Bone marrow (tissue), 2 donors: Measurements from ENCODE around the gene ATG2A.
"Not testable (repeated sequence)": the region's sequence is repeated elsewhere in the genome, so short reads cannot be mapped to it uniquely, and the experiment has no call there.

Experiments used
- DNase-seq, 2 donors: peaks; one replicate each; lab custom pipeline; 2025; lab: John Stamatoyannopoulos, UW

Gene ATG2A

DNA sequence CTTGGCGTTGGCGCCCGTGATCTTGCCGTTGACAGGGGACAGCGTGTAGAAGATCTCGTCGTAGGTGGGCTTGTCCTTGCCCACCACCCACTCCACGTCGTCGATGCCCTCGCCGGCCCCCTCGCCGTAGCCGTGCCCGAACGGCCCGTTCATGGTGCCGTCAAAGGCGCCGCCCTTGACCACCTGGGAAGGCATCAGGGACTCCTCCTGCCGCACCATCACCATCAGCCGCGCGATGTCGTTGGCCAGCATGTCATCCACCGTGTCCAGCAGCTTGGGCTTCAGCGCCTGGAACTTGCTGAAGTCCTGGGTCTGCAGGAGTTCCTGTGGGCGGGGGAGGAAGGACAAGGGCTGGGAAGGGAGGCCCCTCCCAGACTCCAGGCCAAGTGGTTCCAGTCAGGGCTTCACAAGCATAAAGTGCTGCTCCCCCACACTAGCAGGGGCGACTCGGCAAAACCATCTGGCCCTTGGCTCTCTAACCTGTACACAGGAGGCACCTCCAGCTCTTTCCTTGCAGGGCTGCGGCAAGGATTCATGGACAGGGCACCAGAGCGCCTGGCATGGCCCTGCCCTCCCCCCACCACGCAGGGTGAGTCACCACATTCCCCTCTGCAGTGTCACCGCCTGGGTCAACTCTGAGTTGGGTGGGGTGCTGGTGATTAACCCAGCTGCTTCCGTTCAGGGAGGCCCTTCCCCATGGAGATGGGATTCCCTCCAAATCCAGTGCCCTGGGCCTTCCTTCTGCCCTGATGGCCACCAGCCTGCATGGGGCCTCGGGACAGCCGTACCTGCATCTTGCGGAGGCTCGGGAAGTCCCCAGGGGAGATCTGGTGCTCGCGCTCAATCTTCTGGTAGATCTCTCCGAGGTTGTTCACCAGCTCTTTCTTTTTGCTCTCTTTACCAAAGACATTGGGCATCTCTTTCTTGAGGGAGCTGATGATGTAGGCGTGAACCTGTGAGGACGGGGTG lies 62.2 kb downstream of the ATG2A start:
- DNase-seq: peak; percentile 18 to 67

DNA sequence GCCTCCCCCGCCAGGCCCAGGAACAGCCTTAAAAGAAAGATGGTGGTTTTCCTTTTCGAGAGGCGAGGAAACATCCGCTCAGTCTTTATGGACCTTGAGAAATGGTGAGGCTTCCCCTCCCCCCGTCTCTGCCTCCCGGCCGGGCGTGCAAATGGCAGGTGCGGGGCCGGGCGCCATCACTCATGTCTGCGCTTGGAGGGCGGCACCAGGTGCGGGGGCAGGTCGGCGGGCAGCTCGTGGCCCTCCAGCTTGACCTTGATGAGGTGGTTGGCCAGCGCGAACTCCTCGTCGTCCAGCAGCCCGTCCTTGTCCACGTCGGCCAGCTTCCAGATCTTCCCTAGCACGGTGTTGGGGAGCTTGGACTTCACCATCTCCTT lies 62.9 kb downstream of the ATG2A start:
- DNase-seq: no peak

DNA sequence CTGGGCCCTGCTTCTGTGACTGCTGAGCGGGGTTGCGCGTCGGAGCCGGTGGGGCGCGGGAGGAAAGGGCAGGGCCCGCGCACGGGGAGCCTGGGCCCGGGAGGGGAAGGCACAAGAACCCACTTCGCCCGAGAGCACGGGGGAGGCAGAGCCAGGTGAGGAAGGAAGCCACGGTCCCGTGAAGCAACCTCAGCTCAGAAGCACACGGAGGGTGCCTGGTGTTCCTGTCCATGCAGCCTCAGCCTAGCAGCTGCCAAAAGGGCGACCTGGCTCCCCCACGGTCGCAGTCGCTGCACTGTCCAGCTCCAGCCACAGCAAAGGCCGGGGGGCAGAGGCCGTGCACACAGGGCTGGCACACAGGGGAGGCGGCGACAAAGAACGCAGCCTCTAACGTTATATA lies 63.3 kb downstream of the ATG2A start:
- DNase-seq: no peak

DNA sequence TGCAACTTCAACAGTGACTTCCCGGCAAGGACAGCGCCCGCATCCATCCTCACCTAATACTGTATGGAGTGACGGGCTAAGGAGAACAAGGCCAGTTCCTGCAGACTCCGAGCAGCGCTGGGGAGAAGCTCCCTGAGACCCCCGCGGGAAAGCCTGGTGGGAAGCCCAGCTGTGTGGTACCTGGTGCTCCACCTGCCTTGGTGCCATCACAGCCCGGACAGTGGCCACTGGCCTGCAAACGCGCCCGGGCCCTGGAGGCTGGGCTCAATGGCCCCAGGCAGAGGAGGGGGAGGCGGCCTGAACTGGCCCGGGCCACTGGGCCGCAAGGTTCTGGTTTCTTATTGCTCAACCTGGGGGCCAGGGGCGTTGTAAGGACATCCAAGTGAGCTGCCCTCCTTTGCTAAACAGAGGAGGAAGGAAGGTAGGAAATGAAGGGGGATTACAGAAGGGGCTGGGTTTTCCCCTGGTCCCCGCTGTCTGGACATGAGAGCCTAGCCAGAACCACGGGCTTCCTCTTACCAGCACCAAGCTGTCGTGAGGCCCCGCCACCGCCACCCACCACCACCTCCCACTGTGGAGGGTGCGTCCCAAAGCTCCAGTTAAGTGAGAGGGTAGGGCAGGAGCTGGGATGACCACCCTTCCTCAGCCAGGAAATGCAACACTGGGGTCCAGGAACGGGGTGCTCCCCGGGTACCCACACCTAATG lies 64.1 kb downstream of the ATG2A start:
- no peak for DNase-seq

DNA sequence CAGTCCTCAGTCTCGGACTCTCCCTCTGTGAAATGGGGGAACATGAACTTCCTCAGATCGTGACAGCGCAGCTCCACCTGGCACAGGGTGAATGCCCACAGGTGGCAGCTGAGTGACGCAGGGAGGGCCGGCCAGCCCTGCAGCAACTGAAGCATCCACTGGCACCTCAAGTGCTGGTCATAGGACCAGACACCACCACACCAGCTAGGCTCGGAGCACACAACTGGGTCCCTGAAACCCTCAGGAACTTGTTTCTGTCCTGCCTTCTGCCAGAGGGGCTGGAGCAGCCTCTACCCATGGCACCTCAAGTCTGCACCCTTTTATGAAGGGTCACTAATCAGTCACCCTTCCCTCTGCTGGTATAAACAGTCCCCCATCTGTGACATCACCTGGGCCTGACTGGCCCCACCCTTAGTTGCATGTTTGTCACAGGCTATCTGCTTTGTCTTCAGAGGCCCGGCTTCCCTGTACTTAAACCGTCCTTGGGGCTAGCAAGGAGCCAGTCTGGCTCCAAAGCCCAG lies 65.1 kb downstream of the ATG2A start:
- no peak for DNase-seq

DNA sequence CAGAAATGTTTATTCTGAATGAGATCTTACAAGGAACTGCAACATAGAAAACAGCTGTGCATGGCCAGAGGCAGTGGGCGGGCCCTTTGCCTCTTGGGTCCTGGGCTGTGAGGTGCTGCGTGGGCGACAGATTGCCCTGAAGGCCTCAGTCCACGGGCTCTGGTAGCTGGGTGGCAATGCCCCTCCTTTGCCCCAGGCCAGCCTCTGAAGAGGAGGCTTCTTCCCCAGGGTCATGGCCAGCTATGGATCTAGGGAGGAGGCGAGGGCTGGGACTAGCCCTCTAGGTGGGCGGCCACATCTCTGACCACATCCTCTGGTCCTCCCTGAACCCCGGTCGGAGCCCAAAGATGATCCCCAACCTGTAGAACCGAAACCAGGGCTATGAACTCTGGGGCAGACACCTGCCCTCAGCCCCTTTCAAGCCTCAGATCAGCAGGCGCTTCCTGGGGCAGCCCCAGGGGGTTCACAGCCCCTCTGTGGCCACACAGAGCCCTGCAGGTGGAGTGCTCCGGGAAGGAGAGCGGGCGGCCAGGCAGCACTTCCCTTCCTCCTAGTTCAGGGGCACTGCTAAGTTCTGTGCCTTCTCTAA lies 65.9 kb downstream of the ATG2A start:
- DNase-seq: no peak

DNA sequence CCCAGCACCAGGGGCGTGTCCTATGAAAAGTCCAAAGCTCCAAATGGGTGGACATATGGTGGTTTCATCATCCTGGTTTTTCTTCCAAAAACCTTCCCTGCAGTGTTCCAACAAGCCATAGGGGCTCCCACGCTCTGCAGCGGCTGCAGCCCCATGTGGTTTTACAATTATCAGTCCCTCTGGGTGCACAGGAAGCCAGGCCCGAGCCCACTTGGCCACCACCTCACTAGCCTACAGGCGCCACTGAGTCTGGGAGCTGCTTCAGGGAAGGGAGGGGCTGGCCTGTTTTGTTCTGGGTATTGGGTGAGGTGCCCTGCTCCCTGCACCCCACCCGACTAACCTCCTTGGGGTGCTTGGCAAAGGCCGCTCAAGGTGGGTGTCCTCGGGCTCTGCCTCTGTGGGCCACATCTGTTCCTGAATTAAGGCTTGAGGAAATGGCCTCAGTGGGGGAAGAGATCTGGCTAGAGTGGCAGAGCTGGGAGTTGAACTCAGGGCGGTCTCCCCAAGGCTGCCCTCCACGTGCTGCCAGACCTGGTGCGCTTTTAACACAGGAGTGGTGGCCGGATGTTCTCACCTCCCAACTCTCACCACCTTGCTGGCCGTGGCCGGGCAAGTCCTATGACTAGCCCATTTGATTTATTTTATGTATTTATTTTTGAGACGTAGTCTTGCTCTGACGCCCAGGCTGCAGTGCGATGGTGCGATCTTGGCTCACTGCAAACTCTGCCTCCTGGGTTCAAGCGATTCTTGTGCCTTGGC lies 67.2 kb downstream of the ATG2A start:
- DNase-seq: no peak

DNA sequence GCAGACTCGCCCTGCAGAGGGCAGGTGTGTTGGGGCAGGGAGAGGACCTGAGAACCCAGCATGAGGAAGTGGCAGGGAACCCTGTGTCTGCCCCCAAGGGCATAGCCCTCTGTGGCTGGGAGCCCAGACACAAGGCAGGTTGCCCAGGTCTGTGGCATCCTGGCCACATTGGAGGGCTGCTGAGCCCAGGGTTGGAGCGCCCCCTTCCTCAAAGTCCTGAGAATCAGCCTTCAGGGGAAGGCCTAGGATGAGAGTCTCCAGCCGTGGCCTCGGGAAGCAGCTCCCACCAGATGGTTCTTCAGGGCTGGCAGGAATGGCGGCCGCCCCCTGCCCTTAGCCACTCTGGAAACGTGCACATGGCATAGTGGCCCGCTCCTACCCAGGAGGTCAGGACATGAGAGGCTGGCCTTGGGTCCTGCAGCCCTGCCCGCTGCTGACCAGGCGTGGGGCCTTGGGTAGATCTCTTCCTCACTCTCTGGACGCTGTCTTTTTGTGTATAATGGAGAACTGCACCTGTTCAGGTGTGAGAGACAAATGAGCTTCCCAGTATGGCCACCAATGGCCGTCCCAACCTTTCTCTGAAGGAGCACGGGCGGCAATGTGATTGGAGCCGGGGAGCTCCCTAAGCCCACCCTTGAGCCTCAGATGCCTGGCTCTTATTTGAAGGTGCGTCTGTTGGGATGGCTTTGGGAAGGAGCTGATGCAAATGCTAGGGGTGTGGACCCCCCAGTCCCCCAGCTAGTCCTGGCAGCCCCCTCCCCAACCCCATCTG lies 68.0 kb downstream of the ATG2A start:
- DNase-seq: peak in 1 of 2 donors; percentile 27

DNA sequence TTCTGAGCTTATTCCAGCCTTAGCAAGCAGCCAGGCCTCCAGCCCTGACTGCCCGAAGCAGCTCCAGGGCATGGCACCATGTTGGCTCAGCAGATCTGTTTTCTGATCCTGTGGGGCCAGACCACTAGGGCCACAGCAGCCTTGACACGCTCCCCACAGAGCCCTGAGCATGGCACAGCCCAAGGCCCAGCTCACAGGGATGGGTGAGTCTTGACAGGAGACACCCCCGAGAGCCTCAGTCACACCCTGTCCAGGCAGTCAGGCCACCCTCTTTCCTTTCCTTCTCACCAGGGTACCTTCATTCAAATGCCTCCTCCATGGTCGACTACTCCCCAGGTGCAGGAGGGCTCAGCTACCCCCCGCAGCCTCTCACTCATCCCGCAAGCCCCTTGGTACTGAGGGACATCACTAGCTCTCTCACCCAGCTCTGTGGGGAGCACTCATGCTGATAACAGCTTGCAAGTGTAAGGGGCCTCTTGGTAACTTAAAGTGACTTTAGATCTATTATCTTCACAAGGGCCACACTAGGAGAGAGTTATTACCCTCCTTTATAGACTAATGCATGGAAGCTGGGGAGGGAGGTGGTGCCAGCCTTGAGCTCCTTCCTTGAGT lies 68.7 kb downstream of the ATG2A start:
- DNase-seq: peak in 1 of 2 donors; percentile 27

DNA sequence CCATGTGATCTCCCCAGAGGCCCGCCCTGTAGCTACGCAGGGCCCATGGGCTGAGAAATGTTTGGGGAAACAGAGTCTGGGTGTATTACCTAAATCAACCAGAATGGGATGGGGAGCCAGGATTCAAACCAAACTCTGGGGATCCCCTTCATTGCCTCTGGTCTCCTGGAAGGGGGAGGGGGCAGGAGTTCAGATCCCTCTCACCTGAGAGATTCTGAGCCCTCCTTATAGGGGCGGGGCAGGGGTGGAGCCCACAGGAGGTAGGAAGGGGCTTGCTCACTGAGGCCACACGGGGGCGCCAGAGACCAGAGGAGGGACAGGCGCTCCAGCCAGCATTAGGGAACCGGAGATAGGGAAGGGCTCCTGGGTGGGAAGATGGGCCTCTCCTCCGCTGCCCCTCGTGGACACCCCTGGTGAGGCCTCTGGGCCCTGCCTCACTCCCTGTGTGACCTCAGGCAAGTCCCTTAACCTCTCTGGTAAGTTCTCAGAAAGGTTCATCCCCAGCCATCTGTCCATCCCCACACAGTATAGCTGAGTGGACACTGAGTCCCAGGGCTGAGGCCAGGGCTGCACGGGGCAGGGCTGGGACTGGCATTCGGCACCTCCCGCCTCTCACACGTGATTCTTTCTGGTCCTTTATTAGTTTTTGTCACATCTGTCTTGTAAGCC lies 69.9 kb downstream of the ATG2A start:
- DNase-seq: peak; percentile 84 to 89

DNA sequence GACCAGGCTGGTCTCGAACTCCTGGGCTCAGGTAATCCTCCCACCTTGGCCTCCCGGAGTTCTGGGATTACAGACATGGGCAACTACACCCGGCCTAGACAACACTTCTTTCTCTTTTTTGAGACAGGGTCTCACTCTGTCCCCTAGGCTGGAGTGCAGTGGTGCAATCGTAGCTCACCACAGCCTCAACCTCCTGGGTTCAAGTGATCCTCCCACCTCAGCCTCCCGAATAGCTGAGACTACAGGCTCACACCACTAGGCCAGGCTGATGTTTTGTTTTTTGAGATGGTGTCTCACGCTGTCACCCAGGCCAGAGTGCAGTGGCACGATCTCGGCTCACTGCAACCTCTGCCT lies 71.3 kb downstream of the ATG2A start:
- DNase-seq: not testable (repeated sequence)

DNA sequence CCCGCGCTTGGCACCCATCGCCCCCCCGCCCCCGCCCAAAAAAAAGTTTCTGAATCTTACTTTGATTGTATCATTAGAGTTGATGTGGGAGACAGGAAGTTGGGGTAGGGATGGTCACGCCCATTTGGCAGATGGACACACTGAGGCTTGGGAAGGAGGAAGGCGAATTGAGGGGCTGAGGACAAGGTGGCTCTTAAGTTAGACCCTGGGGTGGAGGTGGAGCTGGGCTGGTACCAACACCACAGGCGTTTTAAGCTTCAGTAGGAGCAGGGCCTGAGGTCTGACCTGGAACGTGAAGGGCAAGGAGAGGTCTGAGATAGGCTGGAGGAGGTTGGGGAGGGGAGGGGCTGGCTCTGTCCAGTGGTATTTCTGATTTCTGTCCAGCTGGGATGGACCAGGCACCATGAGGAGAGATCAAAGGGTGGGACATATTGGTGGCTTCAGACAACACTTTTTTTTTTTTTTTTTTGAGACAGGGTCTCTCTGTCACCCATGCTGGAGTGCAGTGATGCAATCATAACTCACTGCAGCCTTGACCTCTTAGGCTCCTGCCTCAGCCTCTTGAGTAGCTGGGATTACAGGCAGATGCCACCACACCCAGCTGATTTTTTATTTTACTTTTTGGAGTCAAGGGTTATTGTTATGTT lies 71.8 kb downstream of the ATG2A start:
- DNase-seq: no peak
